GF-D8 (cell line): Measurements from ENCODE around the gene RTEL1.
"Not testable (repeated sequence)": the region's sequence is repeated elsewhere in the genome, so short reads cannot be mapped to it uniquely, and the experiment has no call there.

ENCODE experiments used
- DNase-seq: peaks from one replicate; lab custom pipeline; 2025; lab: John Stamatoyannopoulos, UW

RTEL1 gene

GRCh38 chr20:63627129-63627750, 30.9 kb upstream of the RTEL1 start:
- DNase-seq: peak; percentile 79

DNA sequence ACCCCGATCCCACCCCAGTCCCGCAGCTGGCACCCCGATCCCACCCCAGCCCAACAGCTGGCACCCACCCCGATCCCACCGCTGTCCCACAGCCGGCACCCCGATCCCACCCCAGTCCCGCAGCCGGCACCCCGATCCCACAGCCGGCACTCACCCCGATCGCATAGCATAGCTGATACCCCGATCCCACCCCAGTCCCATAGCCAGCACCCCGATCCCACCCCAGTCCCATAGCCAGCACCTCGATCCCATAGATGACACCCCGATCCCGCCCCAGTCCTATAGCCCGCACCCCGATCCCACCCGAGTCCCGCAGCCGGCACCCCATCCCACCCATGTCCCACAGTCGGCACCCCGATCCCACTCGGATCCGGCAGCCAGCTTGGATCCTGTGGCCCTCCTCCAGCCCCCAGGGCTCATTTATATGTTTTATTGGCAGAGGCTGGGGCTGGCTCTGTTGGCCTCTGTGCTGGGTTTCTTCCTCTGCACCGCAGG, 30.3 kb upstream of the RTEL1 start:
- no peak for DNase-seq

GRCh38 chr20:63628246-63628975, 29.7 kb upstream of the RTEL1 start:
- peak; percentile 76 for DNase-seq

DNA sequence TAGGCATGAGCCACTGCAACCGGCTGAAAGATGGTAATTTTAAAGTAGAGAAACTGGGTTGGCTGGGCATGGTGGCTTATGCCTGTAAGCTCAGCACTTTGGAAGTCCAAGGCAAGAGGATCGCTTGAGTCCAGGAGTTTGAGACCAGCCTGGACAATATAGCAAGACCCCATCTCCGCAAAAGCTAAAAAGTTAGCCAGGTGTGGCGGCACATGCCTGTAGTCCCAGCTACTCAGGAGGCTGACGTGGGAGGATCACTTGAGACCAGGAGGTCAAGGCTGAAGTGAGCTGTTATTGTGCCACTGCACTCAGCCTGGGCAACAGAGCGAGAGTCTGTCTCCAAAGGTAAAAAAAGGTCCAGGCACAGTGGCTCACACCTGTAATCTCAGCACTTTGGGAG, 27.2 kb upstream of the RTEL1 start:
- DNase-seq: not testable (repeated sequence)

GRCh38 chr20:63631426-63631825, 26.7 kb upstream of the RTEL1 start:
- DNase-seq: not testable (repeated sequence)

- no peak for DNase-seq
Observed at GRCh38 chr20:63633732-63634131, 24.4 kb upstream of the RTEL1 start.

DNA sequence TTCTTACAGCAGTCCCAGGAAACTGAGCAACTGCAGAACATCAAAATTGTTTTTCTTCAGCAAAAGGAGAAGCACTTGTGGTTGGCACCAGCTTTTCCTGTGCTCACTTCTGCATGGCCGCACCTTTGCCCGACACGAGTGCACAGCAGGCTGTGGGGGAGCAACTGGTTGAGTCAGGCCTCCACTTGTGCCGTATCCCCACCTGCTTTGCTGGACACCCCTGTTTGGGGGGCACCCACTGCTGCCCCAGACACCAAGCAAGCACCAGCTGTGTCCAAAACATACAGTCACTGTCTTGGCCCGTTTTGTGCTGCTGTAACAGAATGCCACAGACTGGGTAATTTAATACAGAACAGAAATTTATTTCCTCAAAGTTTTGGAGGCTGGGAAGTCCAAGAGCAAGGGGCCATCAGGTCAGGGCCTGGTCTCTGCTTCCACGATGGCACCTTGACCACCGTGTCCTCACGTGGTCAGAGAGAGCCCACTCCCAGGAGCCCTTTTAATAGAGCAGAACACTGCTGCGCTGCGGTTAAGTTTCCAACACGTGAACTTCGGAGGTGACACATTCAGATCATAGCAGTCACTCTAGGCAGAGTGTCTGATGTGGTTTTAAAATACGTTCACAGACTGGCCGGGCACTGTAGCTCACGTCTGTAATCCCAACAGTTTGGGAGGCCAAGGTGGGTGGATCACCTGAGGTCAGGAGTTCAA, 22.5 kb upstream of the RTEL1 start:
- peak; percentile 91 for DNase-seq

- DNase-seq: no peak
Observed at GRCh38 chr20:63636752-63637628, 21.1 kb upstream of the RTEL1 start.

- DNase-seq: no peak
Observed at GRCh38 chr20:63639093-63639975, 18.8 kb upstream of the RTEL1 start.

GRCh38 chr20:63640086-63640485, 18.0 kb upstream of the RTEL1 start:
- DNase-seq: no peak

- not testable (repeated sequence) for DNase-seq
Observed at GRCh38 chr20:63640686-63641085, 17.4 kb upstream of the RTEL1 start.

- DNase-seq: no peak
Observed at GRCh38 chr20:63641146-63641791, 16.8 kb upstream of the RTEL1 start.

DNA sequence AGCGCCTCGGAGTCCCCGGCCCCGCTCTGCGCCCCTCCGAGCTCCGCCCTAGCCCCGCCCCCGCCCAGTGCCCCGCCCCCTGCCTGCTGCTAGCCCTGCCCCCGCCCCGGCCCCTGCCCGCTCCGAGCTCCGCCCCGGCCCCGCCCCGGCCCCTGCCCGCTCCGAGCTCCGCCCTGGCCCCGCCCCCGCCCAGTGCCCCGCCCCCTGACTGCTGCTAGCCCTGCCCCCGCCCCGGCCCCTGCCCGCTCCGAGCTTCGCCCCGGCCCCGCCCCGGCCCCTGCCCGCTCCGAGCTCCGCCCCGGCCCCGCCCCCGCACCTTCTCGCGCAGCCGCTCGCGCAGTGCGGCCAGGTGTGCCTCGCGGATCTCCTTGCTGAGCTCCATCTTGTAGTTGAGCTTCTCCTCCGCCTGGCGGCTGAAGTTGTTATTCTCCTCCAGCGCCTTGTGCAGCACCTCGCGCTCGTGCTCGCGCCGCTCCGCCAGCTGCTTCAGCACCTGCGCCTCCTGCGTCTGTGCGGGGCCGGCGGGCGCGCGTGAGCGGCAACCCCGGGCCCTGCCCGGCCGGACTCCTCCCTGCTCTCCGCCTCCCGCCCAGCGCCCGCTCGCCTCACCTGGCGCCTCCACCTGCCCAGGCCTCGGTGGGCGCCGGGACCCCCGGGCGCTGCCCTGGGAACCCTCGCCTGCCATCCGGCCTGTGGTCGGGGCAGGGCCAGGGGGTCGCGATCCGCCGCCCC, 16.2 kb upstream of the RTEL1 start:
- DNase-seq: no peak

DNA sequence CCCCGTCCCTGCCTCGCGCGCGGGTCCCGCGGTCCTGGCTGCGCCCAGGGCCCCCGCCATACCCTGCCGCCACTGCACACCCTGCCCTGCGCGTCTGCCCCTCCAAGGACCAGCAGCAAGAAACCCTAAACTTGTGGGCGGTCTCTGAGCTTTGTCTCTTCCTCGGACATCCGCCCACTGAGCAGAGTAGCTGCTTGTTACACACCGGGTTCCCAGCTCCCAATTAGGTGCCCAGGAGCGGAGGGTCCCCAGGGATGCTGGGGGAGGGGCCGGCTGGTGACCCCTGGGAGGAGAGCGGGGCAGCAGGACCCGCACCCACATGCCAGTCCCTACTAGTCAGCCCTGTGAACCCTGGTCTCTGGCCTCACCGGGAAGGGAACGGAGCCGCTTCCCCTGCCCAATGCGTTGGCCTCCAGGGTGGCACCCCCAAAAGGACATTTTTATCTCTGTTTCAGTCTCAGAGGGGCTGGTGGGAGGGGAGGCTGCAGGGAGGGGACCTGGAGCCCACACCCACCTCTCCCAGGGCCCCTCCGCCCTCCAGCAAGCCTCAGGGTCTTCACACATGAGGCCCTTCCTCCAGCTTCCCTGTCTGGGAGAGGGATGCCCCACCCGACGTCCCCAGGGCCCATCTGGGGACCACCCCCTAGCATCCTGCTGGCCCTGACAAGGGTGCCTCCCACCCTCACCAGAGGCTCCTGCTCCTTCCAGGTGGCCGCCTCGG, 15.4 kb upstream of the RTEL1 start:
- DNase-seq: no peak

DNA sequence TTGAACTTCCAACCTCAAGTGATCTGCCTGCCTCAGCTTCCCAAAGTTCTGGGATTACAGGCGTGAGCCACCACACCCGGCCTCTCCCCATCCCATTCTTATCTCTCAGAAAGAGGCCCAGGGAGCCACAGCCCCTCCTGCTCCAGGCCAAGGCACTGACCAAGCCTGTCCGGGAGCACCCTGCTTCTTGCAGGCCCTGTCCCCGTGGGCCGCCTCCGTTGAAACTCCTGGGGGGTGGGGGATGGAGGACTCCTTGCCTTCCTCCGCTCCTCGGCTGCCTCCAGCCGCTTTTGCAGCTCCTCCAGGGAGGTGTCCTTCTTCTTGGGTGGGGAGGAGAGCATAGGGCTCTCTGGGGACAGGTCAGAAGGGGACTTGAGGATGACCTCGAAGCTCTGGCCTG, 14.6 kb upstream of the RTEL1 start:
- DNase-seq: no peak

DNA sequence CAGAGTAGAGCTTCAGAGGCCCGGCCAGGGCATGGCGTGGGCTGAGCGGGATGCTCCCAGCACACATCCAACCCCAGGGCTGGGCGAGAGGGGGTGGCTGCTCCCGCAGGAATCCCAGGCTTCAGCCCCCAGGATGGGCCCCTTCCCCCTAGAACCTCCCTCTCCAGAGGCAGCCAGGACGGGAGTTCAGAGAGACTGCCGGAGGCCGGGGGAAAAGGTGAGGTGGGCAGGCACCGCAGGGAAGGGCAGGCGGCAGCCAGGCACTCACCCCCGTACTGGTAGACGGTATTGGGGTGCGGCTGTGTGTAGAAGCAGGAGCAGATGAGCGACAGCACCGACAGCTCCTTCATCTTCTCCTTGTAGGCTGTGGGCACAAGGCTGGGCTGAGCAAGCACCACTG, 14.2 kb upstream of the RTEL1 start:
- DNase-seq: no peak

GRCh38 chr20:63645218-63645617, 12.9 kb upstream of the RTEL1 start:
- DNase-seq: no peak

DNA sequence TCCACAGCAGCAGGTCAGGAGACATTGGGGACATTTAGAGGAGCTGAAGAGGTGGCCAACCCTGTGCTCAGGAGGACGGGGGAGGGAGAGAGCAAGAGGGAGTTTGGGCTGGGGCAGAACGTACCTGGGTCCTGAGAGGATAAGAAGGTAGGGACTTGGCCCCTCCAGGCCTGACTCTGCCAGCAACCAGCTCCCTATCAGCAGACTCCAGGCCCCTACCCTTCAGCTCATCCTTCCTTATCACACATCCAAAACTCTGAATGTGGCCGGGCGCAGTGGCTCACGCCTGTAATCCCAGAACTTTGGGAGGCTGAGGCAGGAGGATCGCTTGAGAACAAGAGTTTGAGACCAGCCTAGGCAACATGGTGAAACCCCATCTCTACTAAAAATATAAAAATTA, 9.9 kb upstream of the RTEL1 start:
- DNase-seq: no peak
